ENCODE measurements around the gene CTNNA2.

The CTNNA2 gene

GRCh38 chr2:79916285-79916684 lies 403.4 kb downstream of the CTNNA2 start:
- no peak overlapping the region for H3K27ac ChIP-seq
- TF ChIP-seq ZFX (IDR thresholded peaks at IDR 0.05; ENCODE audit: borderline replicate concordance), result no peak
- TF ChIP-seq CTCF (IDR thresholded peaks at IDR 0.05), result no peak

- no peak overlapping the region for H3K27ac ChIP-seq
- no peak for TF ChIP-seq CTCF (IDR thresholded peaks at IDR 0.05)
- no peak for TF ChIP-seq ZFX (IDR thresholded peaks at IDR 0.05; ENCODE audit: borderline replicate concordance)
Measured at GRCh38 chr2:79920512-79921076, 407.7 kb downstream of the CTNNA2 start.

GRCh38 chr2:79929624-79930023 lies 416.8 kb downstream of the CTNNA2 start:
- TF ChIP-seq CTCF (IDR thresholded peaks at IDR 0.05) (no peak), ZFX (IDR thresholded peaks at IDR 0.05; ENCODE audit: borderline replicate concordance) (no peak)
- no peak overlapping the region for H3K27ac ChIP-seq

- no peak overlapping the region for H3K27ac ChIP-seq
- no peak for TF ChIP-seq CTCF (IDR thresholded peaks at IDR 0.05)
- no peak for TF ChIP-seq ZFX (IDR thresholded peaks at IDR 0.05; ENCODE audit: borderline replicate concordance)
Measured at GRCh38 chr2:79935046-79935732, 422.3 kb downstream of the CTNNA2 start.

- no peak overlapping the region for H3K27ac ChIP-seq
- peak; percentile 90 for TF ChIP-seq CTCF (IDR thresholded peaks at IDR 0.05)
- no peak for TF ChIP-seq ZFX (IDR thresholded peaks at IDR 0.05; ENCODE audit: borderline replicate concordance)
Measured at GRCh38 chr2:79935771-79936657, 423.2 kb downstream of the CTNNA2 start.

- H3K27ac ChIP-seq, result no peak overlapping the region
- TF ChIP-seq ZFX (IDR thresholded peaks at IDR 0.05; ENCODE audit: borderline replicate concordance), result no peak
- no peak for TF ChIP-seq CTCF (IDR thresholded peaks at IDR 0.05)
Measured at GRCh38 chr2:79936715-79937114, 423.9 kb downstream of the CTNNA2 start.

All from 22Rv1 (cell line).